DMS153 treated with DMSO at 0.1 percent for 48 hours (cell line): ENCODE measurements around the gene TAF1C.
"Not testable (repeated sequence)": the region's sequence is repeated elsewhere in the genome, so short reads cannot be mapped to it uniquely, and the experiment has no call there.

ENCODE experiments used
- DNase-seq: peaks from one replicate; lab custom pipeline; 2025; ENCODE audit not compliant: unreplicated experiment; lab: John Stamatoyannopoulos, UW

TAF1C gene, protein sequence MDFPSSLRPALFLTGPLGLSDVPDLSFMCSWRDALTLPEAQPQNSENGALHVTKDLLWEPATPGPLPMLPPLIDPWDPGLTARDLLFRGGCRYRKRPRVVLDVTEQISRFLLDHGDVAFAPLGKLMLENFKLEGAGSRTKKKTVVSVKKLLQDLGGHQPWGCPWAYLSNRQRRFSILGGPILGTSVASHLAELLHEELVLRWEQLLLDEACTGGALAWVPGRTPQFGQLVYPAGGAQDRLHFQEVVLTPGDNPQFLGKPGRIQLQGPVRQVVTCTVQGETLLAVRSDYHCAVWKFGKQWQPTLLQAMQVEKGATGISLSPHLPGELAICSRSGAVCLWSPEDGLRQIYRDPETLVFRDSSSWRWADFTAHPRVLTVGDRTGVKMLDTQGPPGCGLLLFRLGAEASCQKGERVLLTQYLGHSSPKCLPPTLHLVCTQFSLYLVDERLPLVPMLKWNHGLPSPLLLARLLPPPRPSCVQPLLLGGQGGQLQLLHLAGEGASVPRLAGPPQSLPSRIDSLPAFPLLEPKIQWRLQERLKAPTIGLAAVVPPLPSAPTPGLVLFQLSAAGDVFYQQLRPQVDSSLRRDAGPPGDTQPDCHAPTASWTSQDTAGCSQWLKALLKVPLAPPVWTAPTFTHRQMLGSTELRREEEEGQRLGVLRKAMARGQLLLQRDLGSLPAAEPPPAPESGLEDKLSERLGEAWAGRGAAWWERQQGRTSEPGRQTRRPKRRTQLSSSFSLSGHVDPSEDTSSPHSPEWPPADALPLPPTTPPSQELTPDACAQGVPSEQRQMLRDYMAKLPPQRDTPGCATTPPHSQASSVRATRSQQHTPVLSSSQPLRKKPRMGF

DNA sequence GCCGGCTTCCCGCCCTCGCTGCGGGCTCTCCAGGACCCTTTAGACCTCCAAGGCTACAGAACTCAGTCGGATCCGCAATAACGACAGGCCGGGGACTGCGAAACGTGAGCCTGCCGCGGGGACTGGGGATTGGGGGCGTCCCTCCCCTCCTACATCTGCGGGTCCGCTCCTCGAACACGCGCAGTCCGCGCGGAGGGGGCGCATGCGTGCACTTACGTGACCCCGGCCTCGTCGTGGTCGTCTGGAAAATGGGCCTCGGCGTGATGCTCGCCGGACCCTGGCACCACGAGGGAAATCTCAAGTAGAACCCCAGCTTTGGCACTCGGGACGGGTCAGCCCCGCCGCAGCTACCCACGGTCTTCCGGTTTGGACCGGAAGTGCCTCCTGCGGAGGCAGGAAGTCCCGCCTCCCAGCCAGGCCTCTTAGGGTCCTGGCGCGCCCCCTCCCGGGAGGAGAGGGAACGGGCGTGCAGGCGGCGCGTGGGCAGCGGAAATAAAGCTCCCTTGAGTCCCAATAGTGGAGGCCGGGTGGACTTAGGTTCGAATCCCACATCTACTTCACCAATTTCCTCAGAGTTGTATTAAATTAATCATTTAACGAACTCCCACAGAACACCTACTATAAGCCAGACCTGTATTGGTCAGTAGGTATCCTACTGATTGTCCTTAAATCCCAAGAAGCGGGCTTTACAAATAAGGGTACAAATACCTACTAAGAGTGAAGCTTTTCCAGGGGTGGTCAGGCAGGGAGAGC is at the start of gene TAF1C:
TAF1C (minus strand) TSS at position 373 of the 753 bp plus-strand sequence. CDS start 2,069 bp downstream, outside the sequence.
- peak; percentile 73 for DNase-seq

DNA sequence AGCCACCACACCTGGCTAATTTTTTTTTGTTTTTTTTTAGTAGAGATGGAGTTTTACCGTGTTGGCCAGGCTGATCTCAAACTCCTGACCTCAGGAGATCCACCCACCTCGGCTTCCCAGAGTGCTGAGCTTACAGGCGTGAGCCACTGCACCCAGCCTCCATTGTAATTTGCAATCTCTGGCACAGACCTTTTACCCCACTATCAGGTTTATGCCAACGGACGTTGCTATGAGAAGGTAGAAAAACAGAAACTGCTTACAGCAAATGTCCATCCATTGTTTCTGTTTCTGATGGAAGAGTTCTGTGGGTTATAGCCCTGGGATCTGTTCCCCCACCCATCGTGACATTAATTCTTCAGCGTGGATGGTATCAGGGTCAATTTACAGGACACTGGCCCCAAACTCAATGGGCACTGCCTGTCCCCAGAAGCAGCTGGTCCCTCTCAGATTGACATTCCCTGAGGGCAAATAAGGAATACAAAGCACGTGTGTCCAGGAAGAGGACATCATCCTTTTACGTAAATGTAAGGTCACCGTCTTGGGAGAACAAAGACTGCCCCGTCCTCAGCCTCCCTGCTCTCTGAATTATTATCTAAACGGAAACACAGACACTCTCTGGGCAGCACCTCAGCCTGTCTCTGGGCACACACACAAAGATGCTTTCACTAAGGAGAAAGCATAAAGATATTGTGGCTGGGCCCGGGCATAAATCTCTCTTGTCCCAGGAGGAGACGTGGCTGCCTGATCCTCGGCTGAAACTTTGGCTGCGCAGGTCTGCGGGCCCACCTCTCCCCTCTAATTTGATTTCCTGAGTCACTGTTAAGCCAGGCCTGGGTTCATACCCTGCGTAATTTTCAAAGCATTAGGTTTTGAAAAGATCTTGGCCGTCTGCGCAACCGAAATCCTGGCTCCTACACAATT is 47.7 kb upstream of the TAF1C start:
- DNase-seq, result no peak

DNA sequence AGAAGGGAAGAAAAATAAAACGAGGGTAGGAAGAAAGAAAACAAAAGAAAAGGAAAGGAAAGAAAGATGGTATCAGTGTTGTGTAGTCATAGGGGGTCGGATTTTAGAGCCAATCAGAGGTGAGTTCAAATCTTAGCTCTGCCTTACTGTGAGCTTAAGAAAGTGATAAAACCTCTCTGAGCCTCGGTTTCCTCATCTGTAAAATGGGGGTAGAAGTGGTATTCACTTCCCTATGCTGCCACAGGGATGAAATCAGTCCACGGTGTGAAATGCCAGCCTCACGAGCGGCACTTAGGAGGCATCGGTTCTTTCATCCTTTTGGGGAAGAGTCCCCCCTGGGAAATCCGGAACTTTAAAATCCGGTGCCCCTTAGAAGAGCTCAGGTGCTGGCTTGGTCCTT is 46.9 kb upstream of the TAF1C start:
- no peak for DNase-seq

DNA sequence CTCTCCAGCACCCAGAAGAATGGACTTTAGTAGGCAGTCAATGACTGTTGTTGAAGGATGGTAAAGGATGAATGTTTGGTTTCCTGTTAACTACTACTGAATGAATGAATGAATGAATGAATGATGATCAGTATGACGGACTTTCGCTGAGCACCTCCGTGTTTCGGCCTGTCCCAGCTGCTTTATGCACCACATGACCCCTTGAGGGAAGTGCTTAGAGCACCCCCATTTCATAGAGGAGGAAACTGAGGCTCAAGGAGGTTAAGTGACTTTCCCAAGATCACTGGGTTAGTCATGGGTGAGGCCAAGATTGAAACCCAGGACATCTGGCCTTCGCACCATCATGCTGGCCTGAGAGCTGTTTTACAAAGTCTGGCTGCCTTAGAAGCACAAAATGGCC is 46.1 kb upstream of the TAF1C start:
- no peak for DNase-seq

DNA sequence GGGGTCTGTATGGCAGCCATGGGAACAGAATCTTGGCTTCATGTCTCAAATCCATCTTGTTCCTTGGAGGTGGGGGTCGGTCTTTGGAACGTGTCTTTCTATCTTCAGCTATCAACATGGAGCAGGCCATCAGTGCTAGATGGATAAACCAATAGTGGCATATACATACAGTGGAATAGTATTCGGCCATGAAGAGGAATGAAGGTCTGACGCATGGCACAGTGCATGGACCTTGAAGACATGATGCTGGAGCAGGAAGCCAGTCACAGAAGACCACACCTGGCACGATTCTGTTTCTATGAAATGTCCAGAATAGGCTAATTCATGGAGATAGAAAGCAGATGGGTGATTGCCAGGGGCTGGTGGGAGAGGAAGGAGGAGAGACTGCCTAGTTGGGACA is 45.2 kb upstream of the TAF1C start:
- no peak for DNase-seq

DNA sequence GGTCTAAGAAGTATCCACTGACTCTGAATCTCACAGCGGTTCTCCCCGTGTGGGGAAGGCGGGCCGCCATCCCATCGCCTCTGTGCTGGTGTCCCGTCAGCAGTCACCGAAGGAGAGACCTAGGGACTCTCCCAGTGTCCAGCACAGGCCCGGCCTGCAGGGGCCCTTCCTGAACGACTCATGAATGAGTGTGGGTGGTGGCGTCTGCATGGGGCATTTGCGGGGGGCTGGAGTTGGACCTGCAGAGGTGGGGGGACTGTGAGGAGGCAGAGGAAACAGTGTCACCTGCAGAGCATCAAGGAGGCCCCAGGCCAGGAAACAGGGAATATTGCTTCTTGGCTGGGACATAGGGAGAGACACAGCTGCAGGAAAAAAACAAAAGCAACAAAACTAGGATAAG is 42.6 kb upstream of the TAF1C start:
- no peak for DNase-seq

DNA sequence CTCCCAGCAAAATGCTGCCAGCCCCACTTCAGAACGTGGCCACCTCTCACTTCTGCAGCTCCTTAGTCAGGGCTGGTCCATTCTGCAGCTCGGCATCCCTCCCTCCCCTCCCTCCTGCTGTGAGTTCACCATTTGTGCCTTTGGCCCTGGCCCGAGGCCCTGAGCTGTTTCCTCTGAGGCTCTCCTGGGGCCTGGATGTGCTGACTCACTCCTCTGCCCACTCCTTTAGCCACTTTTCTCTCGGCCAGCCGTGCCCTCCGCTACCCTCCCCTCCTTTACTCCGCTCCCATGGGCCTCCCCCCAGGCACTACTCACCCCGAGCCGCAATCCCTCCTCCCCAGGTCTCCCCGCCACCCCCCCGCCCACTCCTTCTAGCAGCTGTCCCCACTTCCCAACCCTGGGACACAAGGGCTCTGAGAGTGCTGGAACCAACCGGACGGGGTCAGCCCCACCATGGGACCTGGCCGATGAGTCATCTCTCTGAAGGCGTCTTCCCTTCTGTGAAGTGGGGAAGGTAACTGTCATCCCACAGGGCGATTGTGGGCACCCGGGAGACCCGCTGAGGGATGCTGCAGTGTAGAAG is 41.5 kb upstream of the TAF1C start:
- DNase-seq, result no peak

DNA sequence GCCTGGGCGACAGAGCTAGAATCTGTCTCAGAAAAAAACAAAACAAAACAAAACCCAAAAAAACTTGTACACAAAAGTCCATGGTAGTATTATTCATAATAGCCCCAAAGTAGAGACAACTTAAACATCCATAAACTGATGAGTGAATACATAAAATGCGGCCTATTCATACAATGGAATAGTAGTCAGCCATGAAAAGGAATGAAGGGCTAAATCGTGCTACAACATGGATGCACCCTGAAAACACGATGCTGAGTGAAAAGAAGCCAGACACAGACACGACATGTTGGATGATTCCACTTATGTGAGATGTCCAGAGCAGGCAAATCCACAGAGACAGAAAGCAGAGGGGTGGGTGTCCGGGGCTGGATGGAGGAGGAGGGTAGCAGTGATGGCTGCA is 40.7 kb upstream of the TAF1C start:
- DNase-seq, result no peak

DNA sequence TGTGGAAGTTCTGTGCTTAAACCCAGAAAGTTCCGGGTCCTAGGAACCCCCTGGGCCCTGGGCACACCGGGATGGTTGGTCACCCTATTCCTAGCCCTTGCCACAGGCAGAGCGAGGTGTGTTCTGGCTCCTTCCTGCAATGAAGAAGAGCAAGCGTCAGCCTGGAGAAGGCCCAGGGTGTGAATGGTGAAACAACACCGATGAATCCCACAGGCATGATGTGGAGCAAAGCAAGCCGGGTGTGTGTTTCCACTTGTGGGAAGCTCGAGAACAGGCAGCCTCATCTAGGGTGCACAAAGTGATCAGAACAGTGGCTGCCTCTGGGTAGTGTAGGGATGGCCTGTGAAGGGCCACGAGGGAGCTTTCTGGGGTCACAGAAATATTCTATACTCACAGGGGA is 39.2 kb upstream of the TAF1C start:
- no peak for DNase-seq

DNA sequence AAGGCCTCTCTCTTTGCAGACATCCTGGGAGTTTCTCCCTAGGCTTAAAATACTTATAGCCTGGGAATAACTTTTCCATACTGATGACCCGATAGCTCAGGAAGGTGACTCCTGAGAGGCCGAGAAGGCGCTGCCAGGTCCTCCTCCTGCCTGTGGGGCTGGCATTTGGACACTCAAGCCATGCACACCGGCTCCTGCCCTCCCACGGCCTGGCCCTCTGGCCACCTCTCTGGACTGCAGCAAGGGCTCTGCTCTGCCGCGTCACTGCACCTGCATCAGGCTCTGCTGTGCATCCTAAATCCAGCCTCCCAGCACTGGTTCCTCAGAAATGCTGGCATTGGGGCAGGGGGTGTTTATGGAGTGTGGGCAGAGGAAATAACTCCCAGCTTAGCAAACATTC is 38.7 kb upstream of the TAF1C start:
- no peak for DNase-seq

DNA sequence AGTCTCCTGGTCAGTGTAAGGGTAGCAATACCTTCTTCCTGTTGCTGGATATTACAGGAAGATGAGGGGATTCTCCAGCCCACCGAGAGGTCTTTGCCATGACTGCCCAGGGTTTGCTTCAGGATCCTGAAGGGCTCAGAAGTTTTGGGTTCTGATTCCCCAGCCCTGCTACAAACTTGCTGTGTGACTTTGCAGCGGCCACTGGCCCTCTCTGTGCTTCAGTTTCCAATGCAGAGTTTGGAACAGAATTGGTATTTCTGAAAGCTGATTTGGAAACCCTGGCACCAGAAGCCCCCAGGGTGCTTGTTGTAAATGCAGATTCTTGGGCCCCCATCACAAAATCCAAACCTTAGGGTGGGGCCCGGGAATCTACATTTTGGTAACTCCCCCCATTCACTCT is 38.3 kb upstream of the TAF1C start:
- DNase-seq, result no peak

DNA sequence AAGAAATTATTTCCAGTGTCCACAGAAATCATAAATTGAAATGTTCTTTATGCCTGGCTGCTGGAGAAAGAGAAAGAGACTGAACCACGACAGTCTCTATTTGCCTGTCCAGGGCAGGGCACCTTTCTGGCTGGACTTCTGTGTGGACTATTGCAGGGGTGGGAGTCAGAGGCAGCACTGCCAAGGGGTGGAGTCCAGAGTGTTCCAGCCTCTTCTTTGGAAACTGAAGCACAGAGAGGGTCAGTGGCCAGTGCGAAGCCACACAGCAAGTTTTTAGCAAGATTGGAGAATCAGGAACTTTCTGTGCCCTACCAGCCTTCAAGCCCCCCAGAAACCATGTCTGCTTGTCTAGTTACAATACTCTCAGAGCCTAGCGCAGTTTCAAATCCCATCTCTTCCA is 37.7 kb upstream of the TAF1C start:
- no peak for DNase-seq

DNA sequence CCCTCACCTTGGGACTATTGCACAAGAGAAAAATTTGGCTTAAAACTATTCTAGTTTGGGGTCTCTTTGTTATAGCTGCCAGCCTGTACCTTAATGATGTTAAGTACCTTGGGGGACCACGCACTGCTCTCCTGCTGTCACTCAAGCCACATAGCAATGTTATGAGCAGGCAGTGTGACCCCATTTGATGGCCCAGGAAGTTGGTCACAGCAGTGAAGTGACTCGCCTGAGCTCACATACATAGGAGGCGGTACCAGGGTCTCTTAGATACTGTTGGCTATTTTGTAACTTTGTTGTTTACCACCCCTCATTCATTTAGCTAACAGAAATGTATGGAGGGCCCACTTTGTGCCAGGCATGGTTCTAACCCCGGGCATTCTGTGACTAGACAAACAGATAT is 36.6 kb upstream of the TAF1C start:
- DNase-seq, result no peak

DNA sequence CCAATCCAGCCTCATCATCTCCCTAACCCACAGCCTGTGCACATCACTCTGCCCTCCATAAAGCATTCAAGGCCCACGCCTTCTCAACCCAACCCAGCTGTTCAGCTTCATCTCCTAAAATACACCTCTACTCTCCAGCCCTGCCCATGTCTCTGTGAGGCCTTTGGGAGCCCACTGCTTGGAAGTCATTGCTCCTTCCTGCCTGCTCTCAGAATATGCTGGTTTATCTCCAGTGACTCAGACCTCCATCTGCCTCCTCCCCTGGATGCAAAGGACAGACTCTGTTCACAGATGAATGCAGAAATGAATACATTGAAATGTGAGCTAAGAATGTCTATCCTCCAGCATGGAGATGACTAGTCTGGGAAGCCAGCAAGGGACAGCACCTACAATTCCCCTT is 34.0 kb upstream of the TAF1C start:
- no peak for DNase-seq

DNA sequence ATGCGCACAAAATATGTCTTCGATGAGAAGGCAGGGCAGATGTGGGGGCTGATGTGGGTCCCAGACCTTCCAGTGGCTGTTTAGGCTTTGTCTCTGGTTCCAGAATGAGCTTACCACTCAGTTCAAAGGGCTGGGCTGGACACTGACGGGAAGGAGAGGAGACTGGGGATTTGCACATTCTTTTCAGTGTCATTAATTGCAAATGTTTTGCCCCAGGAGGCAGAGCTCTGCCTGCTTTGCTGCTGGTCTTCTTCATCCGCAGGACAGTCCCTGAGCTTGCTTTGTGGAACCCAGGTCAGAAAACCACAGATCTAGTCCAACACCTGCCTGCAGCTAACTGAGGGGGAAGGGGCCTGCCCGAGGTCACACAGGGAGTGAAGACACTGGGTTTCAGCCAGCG is 32.1 kb upstream of the TAF1C start:
- DNase-seq, result no peak

DNA sequence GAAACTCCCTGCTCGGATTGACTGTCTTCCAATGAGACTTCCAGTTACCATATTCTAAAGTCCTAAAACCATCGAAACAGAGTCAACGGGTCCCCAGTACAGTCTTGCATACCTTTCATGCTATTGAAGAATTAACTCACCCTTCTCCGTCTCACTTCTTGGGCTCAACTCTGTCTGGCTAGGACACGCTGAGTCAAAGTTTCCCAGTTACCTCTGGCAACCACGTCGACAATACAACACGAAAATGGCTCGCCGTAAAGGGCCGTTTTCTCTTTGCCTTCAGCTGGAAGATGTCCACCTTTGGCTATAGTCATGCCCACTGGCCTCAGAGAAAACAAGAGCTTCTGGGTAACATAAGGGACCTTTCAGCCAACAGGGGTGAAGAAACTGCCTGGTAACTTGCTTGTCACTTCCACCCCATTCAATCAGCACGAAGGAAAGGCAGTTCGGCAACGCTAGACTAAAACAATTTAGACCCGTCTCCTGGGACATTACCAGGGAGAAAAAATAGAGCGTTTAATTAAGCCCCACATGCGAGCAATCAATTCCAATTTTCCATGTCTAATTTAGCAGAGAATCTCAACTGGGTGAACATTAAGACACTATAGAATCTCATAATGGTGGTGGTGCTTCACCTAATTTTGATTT is 31.4 kb upstream of the TAF1C start:
- no peak for DNase-seq

DNA sequence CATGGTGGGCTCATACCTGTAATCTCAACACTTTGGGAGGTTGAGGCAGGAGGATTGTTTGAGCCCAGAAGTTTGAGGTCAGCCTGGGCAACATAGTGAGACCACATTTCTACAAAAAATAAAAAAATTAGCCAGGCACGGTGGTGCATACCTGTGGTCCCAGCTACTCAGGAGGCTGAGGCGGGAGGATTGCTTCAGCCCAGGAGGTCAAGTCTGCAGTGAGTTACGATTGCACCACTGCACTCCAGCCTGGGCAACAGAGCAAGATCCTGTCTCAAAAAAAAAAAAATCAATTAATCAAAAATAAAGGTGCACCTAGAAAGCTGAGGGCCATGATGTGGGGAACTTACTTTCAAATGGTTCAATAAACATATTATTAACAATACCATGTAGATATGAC is 29.3 kb upstream of the TAF1C start:
- not testable (repeated sequence) for DNase-seq

DNA sequence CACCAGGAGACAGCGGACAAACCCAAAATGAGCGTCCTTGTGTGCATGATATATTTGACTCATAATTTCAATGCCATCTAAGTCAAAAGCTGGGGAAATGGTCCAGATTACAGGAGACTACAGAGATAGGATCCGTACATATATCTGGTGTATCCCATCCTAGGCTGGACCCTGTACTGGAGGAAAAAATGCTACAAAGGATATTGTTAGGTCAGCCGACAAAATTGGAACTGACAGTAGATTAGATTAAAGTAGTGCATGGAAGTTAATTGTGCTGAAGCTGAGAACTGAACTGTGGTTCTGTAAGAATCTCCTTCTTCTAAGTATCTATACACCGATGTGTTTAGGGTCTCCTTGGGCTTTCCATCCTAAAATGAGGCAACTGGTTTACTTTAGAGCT is 28.7 kb upstream of the TAF1C start:
- no peak for DNase-seq

DNA sequence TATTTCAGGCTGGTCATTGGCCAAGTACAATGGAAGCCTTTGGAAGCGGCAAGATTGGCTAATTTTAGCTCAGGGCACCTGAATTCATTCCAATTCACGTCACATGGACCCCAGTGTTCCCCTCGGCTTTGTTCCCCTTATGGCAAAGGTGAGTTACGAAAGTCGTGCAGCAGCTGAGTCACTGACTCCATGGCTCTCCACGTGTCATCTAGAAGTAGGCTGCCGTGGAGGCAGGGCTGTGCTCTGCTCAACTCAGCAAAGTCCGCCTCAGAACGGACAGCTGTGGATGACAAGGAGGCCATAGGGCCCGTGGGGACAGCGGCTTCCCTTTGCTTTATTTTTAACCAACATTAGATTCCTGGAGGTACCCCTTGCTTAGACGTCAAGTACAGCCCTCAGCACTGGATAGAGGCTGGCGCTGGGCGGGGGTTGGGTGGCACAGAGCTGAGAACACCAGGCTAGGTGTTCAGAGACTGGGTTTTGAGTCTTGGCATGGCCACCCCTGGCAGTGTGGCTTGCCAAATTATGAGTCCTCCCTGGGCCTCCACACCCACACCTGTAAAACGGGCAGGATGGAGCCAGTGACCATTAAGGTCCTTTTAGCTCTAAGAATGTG is 27.7 kb upstream of the TAF1C start:
- no peak for DNase-seq
